NCI-H748 (cell line): ENCODE measurements around the gene TCHH.
"Not testable (repeated sequence)": the region's sequence is repeated elsewhere in the genome, so short reads cannot be mapped to it uniquely, and the experiment has no call there.

Source experiments
- DNase-seq: peaks from one replicate; lab custom pipeline; 2025; ENCODE audit not compliant: unreplicated experiment; lab: John Stamatoyannopoulos, UW

The TCHH gene, protein sequence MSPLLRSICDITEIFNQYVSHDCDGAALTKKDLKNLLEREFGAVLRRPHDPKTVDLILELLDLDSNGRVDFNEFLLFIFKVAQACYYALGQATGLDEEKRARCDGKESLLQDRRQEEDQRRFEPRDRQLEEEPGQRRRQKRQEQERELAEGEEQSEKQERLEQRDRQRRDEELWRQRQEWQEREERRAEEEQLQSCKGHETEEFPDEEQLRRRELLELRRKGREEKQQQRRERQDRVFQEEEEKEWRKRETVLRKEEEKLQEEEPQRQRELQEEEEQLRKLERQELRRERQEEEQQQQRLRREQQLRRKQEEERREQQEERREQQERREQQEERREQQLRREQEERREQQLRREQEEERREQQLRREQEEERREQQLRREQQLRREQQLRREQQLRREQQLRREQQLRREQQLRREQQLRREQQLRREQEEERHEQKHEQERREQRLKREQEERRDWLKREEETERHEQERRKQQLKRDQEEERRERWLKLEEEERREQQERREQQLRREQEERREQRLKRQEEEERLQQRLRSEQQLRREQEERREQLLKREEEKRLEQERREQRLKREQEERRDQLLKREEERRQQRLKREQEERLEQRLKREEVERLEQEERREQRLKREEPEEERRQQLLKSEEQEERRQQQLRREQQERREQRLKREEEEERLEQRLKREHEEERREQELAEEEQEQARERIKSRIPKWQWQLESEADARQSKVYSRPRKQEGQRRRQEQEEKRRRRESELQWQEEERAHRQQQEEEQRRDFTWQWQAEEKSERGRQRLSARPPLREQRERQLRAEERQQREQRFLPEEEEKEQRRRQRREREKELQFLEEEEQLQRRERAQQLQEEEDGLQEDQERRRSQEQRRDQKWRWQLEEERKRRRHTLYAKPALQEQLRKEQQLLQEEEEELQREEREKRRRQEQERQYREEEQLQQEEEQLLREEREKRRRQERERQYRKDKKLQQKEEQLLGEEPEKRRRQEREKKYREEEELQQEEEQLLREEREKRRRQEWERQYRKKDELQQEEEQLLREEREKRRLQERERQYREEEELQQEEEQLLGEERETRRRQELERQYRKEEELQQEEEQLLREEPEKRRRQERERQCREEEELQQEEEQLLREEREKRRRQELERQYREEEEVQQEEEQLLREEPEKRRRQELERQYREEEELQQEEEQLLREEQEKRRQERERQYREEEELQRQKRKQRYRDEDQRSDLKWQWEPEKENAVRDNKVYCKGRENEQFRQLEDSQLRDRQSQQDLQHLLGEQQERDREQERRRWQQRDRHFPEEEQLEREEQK (N-terminal part only)

GRCh38 chr1:152115344-152115743 is at the start of gene TCHH:
TSS of gene TCHH (minus strand) at chr1:152115444. CDS start at chr1:152114080, 1,364 bp downstream.
- DNase-seq: no peak

DNA sequence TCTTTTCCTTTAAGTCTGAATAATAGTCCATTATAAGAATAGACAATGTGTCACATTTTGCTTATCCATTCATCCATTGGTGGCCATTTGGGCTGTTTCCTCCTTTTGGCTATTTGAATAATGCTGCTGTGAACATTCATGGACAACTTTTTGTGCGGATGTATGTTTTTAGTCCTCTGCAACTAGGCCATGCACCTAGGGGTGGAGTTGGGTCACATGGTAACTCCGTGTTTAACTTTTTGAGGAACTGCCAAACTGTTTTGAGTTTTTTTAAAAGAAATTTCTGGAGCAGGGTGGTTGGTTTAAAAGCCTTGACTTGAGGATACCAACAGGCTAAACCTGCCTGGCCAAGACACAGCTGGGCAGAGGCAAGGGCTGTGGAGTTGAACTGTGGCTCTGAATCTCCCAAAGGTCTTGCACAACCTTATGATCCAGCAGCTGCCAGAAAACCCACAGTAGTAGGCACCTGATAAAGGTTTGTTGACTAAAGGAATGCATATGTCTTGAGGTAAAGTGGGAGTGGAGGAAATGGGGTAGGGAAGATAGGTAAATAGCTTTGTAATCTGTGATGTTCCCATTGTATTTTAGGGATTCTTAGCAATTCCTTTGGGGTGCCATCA is 49.4 kb upstream of the TCHH start:
- DNase-seq: no peak

GRCh38 chr1:152162792-152163463 is 47.7 kb upstream of the TCHH start:
- no peak for DNase-seq

GRCh38 chr1:152160576-152160975 is 45.3 kb upstream of the TCHH start:
- DNase-seq: no peak

DNA sequence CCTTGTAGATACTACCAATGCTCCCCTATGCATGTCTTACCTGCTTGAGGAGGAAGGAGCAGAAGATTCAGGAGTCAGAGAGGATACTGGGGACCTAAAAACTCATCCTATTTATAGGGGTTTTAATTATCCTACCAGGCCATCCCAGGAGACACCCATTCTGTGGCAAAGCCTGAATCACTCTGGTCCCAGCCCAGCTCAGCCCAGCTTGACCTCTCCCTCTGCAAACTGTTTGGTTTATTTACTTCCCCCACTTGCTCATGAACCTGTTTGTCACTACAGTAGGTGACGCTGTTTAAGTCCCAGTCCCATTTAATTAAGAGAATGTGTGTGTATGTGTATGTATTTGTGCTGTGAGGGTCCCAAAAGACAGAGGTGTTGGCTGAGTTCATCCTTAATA is 43.9 kb upstream of the TCHH start, which contains the start of gene RPTN:
RPTN (minus strand) TSS at position 85 of the 400 bp plus-strand sequence. CDS start 1,339 bp downstream, outside the sequence.
- DNase-seq: no peak

DNA sequence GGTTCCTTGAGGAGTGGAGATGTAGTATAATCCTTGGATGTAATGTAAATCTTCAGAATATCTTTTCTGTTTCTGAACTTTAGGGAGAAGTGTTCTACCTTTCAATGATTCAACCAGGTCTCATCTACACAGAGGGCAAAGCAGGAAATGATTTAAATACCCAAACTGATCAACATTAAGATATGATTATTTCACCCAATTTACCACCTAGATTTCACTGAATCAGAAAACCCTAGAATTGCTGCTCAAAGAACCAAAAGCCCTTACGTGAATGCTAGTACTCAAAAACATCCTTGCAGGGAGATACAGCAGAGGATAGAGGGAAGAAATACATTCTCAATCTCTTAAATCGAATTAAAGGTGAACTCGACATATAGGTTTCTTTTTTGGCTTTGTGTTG is 38.8 kb upstream of the TCHH start:
- DNase-seq: no peak

DNA sequence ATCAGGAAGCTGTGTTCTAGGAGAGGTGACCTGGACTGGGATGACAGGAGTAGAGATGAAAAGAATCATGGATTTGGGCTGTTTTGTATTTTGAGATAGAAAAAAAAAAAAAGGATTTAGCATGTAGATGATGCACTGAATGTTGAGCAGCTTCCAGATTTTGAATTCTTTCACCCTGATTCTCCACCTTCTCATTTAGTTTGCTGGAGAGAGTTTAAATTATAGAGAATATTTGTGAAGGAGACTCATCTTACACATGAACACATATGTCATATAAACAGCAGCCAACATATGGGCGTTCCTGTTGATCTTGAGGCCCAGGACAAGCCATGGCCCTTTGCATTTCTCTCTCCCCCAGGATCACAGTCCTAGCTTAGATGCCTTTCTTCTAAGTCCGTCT is 36.4 kb upstream of the TCHH start:
- no peak for DNase-seq

- DNase-seq: no peak
These were observed 33.7 kb upstream of the TCHH start for GRCh38 chr1:152148981-152149380.

GRCh38 chr1:152148051-152148450 is 32.8 kb upstream of the TCHH start:
- DNase-seq: no peak

- DNase-seq: no peak
These were observed 30.5 kb upstream of the TCHH start for GRCh38 chr1:152145769-152146168.

- DNase-seq: not testable (repeated sequence)
These were observed 29.5 kb upstream of the TCHH start for GRCh38 chr1:152144674-152145183.

DNA sequence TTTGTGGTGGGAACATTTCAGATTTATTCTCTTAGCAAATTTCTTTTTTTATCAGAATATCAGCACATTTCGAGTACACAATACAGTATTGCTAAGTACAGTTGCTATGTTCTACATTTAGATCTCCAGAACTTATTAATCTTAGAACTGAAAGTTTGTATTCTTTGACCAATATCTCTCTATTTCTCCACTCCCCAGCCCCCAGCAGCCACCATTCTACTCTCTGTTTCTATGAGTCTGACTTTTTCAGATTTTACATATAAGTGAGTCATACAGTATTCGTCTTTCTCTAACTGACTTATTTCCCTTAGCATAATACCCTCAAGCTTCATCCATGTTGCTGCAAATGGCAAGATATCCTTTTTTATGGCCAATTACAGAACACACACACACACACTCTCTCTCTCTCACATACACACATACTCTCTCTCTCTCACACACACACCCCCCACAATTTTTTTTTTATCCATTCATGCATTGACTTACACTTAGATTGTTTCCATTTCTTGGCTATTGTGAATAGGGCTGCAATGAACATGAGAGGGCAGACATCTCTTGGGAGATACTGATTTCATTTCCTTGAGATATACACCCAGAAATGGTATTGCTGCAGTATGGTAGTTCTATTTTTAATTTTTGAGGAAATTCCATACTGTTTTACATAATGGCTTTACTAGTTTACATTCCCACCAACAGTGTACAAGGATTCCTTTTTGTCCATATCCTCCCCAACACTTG is 28.1 kb upstream of the TCHH start:
- no peak for DNase-seq

- peak; percentile 44 for DNase-seq
These were observed 26.8 kb upstream of the TCHH start for GRCh38 chr1:152141971-152142584.

DNA sequence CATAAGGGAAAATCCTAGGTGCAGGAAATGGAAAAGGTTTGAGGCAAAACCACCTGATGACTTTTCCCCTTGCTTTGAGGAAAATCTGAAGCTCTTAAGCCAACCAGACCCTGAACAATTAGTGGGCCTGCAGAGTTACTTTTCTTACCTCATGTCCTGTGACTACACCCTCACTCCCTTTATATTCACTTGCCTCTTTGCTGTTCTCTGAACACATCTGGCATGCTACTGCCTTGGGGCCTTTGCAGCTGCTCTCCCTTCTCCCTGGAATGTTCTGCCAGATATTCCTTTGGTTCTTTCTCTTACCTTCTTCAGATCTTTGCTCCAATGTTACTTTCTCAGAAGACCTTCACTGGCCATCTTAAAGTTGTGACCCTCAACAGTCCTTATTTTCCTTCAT is 22.0 kb upstream of the TCHH start:
- DNase-seq: no peak

DNA sequence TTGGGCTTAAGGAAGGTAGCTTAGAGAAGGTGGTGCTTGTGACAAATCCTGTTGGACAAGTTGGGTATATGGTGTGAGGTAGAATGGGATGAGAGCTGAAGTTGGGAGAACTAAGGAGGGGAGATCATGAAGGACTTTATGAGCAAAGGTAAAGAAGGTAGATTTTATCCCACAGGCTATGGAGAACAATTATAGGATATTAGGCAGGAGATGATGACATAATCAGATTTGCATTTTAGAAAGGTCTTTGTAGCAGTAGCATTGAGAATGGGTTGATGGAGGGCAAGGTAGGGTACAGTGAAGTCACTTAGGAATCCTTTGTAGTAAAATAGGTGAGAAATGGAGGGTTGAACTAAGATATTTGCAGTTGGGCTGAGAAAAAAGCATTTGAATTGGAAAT is 14.9 kb upstream of the TCHH start:
- DNase-seq: no peak

- no peak for DNase-seq
These were observed 12.4 kb upstream of the TCHH start for GRCh38 chr1:152127673-152128072.

GRCh38 chr1:152125834-152126443 is 10.7 kb upstream of the TCHH start:
- no peak for DNase-seq

GRCh38 chr1:152118915-152119314 is 3.7 kb upstream of the TCHH start:
- no peak for DNase-seq
